Testis (tissue), 2 donors: ENCODE measurements around the gene NPIPB2.

Experiments used
- POLR2A ChIP-seq: fragments of 450-650 bp; IDR thresholded peaks from one replicate; pipeline ENCODE4 v1.6.1; 2017; ENCODE audit warnings: antibody characterized with exemption, mild to moderate bottlenecking, moderate library complexity
- TF ChIP-seq, protein P1 (sequence below), 3 experiments: fragments of 450-650 bp in 2 of 3; fragments of 200-600 bp in 1 of 3; sonication (generic) in 1 of 3; IDR thresholded peaks; one replicate each; pipeline ENCODE4 v1.5.1; 2016 to 2019; ENCODE audit warnings: antibody characterized with exemption in 3 of 3, mild to moderate bottlenecking in 2 of 3, moderate library complexity in 1 of 3

DNA sequence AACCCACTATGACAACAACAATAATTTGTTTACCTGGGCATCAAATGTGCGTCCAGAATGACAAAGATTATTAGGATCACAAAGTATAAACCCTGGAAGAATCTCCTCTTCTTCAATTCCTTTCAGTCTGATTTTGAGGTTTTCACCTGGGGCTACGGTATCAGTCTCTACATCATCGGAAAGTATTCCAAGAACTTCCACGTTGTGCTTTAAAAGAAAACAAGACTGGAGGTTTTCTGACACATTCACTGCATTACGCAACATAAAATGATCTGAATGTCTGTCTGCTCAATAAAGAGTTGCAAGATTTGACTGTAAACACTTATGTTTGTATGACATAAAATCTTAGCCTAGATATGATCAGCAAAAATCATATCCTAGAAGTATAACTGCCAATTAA is 64.5 kb downstream of the NPIPB2 start:
- TF ChIP-seq POLR2A = no peak
- TF ChIP-seq, protein P1, sequence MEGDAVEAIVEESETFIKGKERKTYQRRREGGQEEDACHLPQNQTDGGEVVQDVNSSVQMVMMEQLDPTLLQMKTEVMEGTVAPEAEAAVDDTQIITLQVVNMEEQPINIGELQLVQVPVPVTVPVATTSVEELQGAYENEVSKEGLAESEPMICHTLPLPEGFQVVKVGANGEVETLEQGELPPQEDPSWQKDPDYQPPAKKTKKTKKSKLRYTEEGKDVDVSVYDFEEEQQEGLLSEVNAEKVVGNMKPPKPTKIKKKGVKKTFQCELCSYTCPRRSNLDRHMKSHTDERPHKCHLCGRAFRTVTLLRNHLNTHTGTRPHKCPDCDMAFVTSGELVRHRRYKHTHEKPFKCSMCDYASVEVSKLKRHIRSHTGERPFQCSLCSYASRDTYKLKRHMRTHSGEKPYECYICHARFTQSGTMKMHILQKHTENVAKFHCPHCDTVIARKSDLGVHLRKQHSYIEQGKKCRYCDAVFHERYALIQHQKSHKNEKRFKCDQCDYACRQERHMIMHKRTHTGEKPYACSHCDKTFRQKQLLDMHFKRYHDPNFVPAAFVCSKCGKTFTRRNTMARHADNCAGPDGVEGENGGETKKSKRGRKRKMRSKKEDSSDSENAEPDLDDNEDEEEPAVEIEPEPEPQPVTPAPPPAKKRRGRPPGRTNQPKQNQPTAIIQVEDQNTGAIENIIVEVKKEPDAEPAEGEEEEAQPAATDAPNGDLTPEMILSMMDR (IDR thresholded peaks at IDR 0.05) = no peak
